SU-DHL-6 (cell line): Measurements from ENCODE around the gene ACKR1.

Experiments used
- H2AFZ ChIP-seq: fragments of 200-600 bp; sonication (generic); 2 replicates; pipeline ENCODE4 v1.6.1; 2014; ENCODE audit warnings: low read depth, mild to moderate bottlenecking, moderate library complexity, mixed read lengths, antibody characterized with exemption, low read length; ENCODE audit not compliant: severe bottlenecking
- H3F3A ChIP-seq: fragments of 200-600 bp; shearing (Covaris generic); 2 replicates; pipeline ENCODE4 v1.6.0; 2016; ENCODE audit warnings: antibody characterized with exemption, mild to moderate bottlenecking; ENCODE audit not compliant: insufficient read depth
- H3K27ac ChIP-seq: fragments of 200-600 bp; sonication (generic); 2 replicates; pipeline ENCODE4 v1.5.1; 2016; ENCODE audit warnings: low read depth, mild to moderate bottlenecking, low read length, moderate library complexity, mixed read lengths
- H3K27me3 ChIP-seq: fragments of 200-600 bp; sonication (generic), shearing (Covaris generic); 2 replicates; pipeline ENCODE4 v1.6.0; 2014; ENCODE audit warnings: mild to moderate bottlenecking, low read length
- H3K36me3 ChIP-seq: fragments of 200-600 bp; sonication (generic); 2 replicates; pipeline ENCODE4 v1.6.1; 2014; ENCODE audit warnings: mild to moderate bottlenecking, low read length, mixed read lengths
- H3K4me2 ChIP-seq: fragments of 300-600, 200-600 bp; shearing (Covaris generic), sonication (generic); 2 replicates; pipeline ENCODE4 v1.6.0; 2014; ENCODE audit warnings: low read length, low read depth, mild to moderate bottlenecking; ENCODE audit not compliant: poor library complexity, severe bottlenecking
- H3K4me3 ChIP-seq: fragments of 200-600 bp; sonication (generic); 2 replicates; pipeline ENCODE4 v1.5.1; 2014; ENCODE audit warnings: antibody characterized with exemption, low read length, mild to moderate bottlenecking, mixed read lengths; ENCODE audit not compliant: insufficient read depth, poor library complexity, severe bottlenecking
- H3K79me2 ChIP-seq: fragments of 200-600 bp; sonication (generic); 2 replicates; pipeline ENCODE4 v1.6.1; 2014; ENCODE audit warnings: mild to moderate bottlenecking, low read length, moderate library complexity; ENCODE audit not compliant: insufficient read depth
- H3K9ac ChIP-seq: fragments of 200-600 bp; sonication (generic); 2 replicates; pipeline ENCODE4 v1.7.0; 2014; ENCODE audit warnings: mild to moderate bottlenecking, low read length
- H3K9me2 ChIP-seq: fragments of 200-600 bp; sonication (generic); replicated peaks from 2 replicates; pipeline ENCODE4 v1.6.1; 2014; ENCODE audit warnings: low read length; ENCODE audit not compliant: insufficient read depth
- H3K9me3 ChIP-seq: fragments of 200-600 bp; sonication (generic); 2 replicates; pipeline ENCODE4 v1.6.1; 2014; ENCODE audit warnings: low read length, mixed read lengths; ENCODE audit not compliant: insufficient read depth
- H4K20me1 ChIP-seq: fragments of 200-600 bp; sonication (generic); 2 replicates; pipeline ENCODE4 v1.6.1; 2014; ENCODE audit warnings: low read depth, mild to moderate bottlenecking, antibody characterized with exemption, low read length, moderate library complexity, mixed read lengths
- EZH2phosphoT487 ChIP-seq: fragments of 200-600 bp; sonication (generic), shearing (Covaris generic); conservative IDR thresholded peaks from 2 replicates; pipeline ENCODE4 v1.6.1; 2018; ENCODE audit warnings: mild to moderate bottlenecking, antibody characterized with exemption, low read length, moderate library complexity, mixed read lengths
- TF ChIP-seq, protein P1 (sequence below): fragments of 200-600 bp; sonication (generic); IDR thresholded peaks from one replicate; pipeline ENCODE4 v1.5.1; 2017; ENCODE audit warnings: antibody characterized with exemption, mild to moderate bottlenecking, low read length, moderate library complexity; ENCODE audit not compliant: insufficient read depth, poor library complexity, severe bottlenecking

ACKR1 gene

DNA sequence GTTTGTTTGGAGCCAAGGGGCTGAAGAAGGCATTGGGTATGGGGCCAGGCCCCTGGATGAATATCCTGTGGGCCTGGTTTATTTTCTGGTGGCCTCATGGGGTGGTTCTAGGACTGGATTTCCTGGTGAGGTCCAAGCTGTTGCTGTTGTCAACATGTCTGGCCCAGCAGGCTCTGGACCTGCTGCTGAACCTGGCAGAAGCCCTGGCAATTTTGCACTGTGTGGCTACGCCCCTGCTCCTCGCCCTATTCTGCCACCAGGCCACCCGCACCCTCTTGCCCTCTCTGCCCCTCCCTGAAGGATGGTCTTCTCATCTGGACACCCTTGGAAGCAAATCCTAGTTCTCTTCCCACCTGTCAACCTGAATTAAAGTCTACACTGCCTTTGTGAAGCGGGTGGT is 1.4 kb downstream of the ACKR1 start:
- no peak overlapping the region for H3K4me2 ChIP-seq
- H3K27ac ChIP-seq = no peak overlapping the region
- H3K27me3 ChIP-seq = no peaks in the 10 kb centered on the region
- H3K9me3 ChIP-seq = no peaks in the 10 kb centered on the region
- H3K36me3 ChIP-seq = no peaks in the 10 kb centered on the region
- no peaks in the 10 kb centered on the region for H4K20me1 ChIP-seq
- no peak overlapping the region for H3K9ac ChIP-seq
- no peaks in the 10 kb centered on the region for H3K9me2 ChIP-seq
- no peak overlapping the region for H3K4me3 ChIP-seq
- H3K79me2 ChIP-seq = no peaks in the 10 kb centered on the region
- no peaks in the 10 kb centered on the region for H3F3A ChIP-seq
- no peak overlapping the region for H2AFZ ChIP-seq
- TF ChIP-seq EZH2phosphoT487 = no peak
- TF ChIP-seq, protein P1, sequence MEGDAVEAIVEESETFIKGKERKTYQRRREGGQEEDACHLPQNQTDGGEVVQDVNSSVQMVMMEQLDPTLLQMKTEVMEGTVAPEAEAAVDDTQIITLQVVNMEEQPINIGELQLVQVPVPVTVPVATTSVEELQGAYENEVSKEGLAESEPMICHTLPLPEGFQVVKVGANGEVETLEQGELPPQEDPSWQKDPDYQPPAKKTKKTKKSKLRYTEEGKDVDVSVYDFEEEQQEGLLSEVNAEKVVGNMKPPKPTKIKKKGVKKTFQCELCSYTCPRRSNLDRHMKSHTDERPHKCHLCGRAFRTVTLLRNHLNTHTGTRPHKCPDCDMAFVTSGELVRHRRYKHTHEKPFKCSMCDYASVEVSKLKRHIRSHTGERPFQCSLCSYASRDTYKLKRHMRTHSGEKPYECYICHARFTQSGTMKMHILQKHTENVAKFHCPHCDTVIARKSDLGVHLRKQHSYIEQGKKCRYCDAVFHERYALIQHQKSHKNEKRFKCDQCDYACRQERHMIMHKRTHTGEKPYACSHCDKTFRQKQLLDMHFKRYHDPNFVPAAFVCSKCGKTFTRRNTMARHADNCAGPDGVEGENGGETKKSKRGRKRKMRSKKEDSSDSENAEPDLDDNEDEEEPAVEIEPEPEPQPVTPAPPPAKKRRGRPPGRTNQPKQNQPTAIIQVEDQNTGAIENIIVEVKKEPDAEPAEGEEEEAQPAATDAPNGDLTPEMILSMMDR = no peak

GRCh38 chr1:159207080-159207479 is 2.4 kb downstream of the ACKR1 start:
- Histone ChIP-seq H3K27ac (no peak overlapping the region), H3F3A (no peaks in the 10 kb centered on the region), H3K9me2 (no peaks in the 10 kb centered on the region), H3K9me3 (no peaks in the 10 kb centered on the region), H3K4me3 (no peak overlapping the region), H3K27me3 (no peaks in the 10 kb centered on the region), H4K20me1 (no peaks in the 10 kb centered on the region), H2AFZ (no peak overlapping the region), H3K4me2 (no peak overlapping the region), H3K9ac (no peak overlapping the region), H3K79me2 (no peaks in the 10 kb centered on the region), H3K36me3 (no peaks in the 10 kb centered on the region)
- TF ChIP-seq EZH2phosphoT487 = no peak
- TF ChIP-seq, protein P1 = no peak

DNA sequence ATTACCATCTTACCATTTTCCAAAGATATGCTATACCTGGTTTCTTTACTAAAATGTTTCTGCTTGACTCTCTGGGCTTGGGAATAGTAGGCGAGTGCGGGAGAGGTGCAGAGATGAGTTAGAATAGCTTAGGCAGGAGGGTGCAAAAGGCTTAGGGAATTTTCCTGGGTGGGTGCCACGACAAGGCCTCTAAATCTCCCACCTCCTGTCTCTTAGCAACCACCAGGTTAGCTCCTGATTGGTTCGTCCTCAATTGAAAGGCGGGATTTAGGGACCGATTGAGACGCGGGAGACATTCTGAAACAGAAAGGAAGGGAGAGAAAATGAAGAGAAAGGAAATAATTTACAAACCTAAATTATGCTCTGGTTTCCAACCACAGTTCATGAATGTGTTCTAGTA is 3.1 kb downstream of the ACKR1 start:
- H3K9ac ChIP-seq = no peak overlapping the region
- no peak overlapping the region for H2AFZ ChIP-seq
- H3K27me3 ChIP-seq = no peaks in the 10 kb centered on the region
- H3K9me3 ChIP-seq = no peaks in the 10 kb centered on the region
- no peaks in the 10 kb centered on the region for H3K9me2 ChIP-seq
- no peaks in the 10 kb centered on the region for H4K20me1 ChIP-seq
- TF ChIP-seq, protein P1 = no peak
- no peak for TF ChIP-seq EZH2phosphoT487
- H3K27ac ChIP-seq = no peak overlapping the region
- H3K79me2 ChIP-seq = no peaks in the 10 kb centered on the region
- H3K4me3 ChIP-seq = no peak overlapping the region
- no peak overlapping the region for H3K4me2 ChIP-seq
- no peaks in the 10 kb centered on the region for H3F3A ChIP-seq
- no peaks in the 10 kb centered on the region for H3K36me3 ChIP-seq
